Effector memory CD8-positive, alpha-beta T cell (primary cell): ENCODE data around the gene PTH1R.

ENCODE experiments used
- ATAC-seq: fragments of 150-1000 bp; cut with Tn5 transposase; replicated peaks from 2 replicates; pipeline ENCODE4 v1.10.0; 2021; ENCODE audit warnings: mild to moderate bottlenecking, moderate library complexity
- DNase-seq, 3 experiments: peaks; one replicate each; pipeline ENCODE4 v3.0.0; 2021
- H3K27ac Mint-ChIP-seq, 2 donors: one replicate each; pipeline ENCODE4 v1.8.0; 2022; ENCODE audit warnings: mild to moderate bottlenecking in 2 of 2, mixed read lengths in 2 of 2, moderate library complexity in 2 of 2
- H3K27me3 Mint-ChIP-seq, 2 donors: one replicate each; pipeline ENCODE4 v1.8.0; 2022; ENCODE audit warnings: mixed read lengths in 2 of 2
- H3K36me3 Mint-ChIP-seq: one replicate; pipeline ENCODE4 v1.8.0; 2022; ENCODE audit warnings: mild to moderate bottlenecking, moderate library complexity, mixed read lengths; ENCODE audit not compliant: insufficient read depth
- H3K4me1 Mint-ChIP-seq, 2 donors: one replicate each; pipeline ENCODE4 v1.8.0; 2022; ENCODE audit warnings: low read depth in 2 of 2, mixed read lengths in 2 of 2
- H3K4me3 Mint-ChIP-seq, 2 donors: one replicate each; pipeline ENCODE4 v1.8.0; 2022; ENCODE audit warnings: mild to moderate bottlenecking in 2 of 2, mixed read lengths in 2 of 2, moderate library complexity in 2 of 2
- H3K9me3 Mint-ChIP-seq, 2 donors: one replicate each; pipeline ENCODE4 v1.8.0; 2022; ENCODE audit warnings: mixed read lengths in 2 of 2

PTH1R gene

GRCh38 chr3:46863261-46863782, 14.2 kb upstream of the PTH1R start, which contains the start of gene MYL3:
TSS of gene MYL3 (minus strand) at chr3:46863444. CDS start at chr3:46863390, 54 bp downstream.
- H3K27me3 Mint-ChIP-seq = peaks cover 0 to 11% of the 10 kb centered on the region in 2 donors
- ATAC-seq = no peak
- DNase-seq = no peak
- no peaks in the 10 kb centered on the region for H3K36me3 Mint-ChIP-seq
- H3K4me3 Mint-ChIP-seq = no peak within 1 kb of the TSS
- no peaks in the 10 kb centered on the region for H3K9me3 Mint-ChIP-seq
- H3K4me1 Mint-ChIP-seq = no peaks in the 10 kb centered on the region
- no peak within 1 kb of the TSS for H3K27ac Mint-ChIP-seq

- H3K36me3 Mint-ChIP-seq = no peaks in the 10 kb centered on the region
- no peak overlapping the region for H3K27ac Mint-ChIP-seq
- DNase-seq (no peak), ATAC-seq (no peak)
- H3K4me1 Mint-ChIP-seq = no peaks in the 10 kb centered on the region
- H3K27me3 Mint-ChIP-seq = peaks cover 0 to 12% of the 10 kb centered on the region in 2 donors
- no peaks in the 10 kb centered on the region for H3K9me3 Mint-ChIP-seq
- no peak overlapping the region for H3K4me3 Mint-ChIP-seq
Observed at GRCh38 chr3:46864061-46864881, 13.2 kb upstream of the PTH1R start.

- Mint-ChIP-seq H3K9me3 (no peaks in the 10 kb centered on the region), H3K4me3 (no peak overlapping the region), H3K4me1 (no peaks in the 10 kb centered on the region), H3K36me3 (no peaks in the 10 kb centered on the region), H3K27ac (no peak overlapping the region), H3K27me3 (peaks cover 0 to 20% of the 10 kb centered on the region in 2 donors)
- ATAC-seq (no peak), DNase-seq (no peak)
Observed at GRCh38 chr3:46865031-46865507, 12.5 kb upstream of the PTH1R start.

- no peak overlapping the region for H3K4me3 Mint-ChIP-seq
- DNase-seq (no peak), ATAC-seq (no peak)
- H3K4me1 Mint-ChIP-seq = no peaks in the 10 kb centered on the region
- H3K36me3 Mint-ChIP-seq = no peaks in the 10 kb centered on the region
- no peak overlapping the region for H3K27ac Mint-ChIP-seq
- peaks cover 2 to 25% of the 10 kb centered on the region in 2 donors for H3K27me3 Mint-ChIP-seq
- no peaks in the 10 kb centered on the region for H3K9me3 Mint-ChIP-seq
Observed at GRCh38 chr3:46865546-46865945, 12.0 kb upstream of the PTH1R start.

- Mint-ChIP-seq H3K27ac (no peak overlapping the region), H3K27me3 (peaks cover 8 to 31% of the 10 kb centered on the region in 2 donors), H3K36me3 (no peaks in the 10 kb centered on the region), H3K9me3 (no peaks in the 10 kb centered on the region), H3K4me3 (no peak overlapping the region), H3K4me1 (no peaks in the 10 kb centered on the region)
- ATAC-seq = no peak
- DNase-seq = no peak
Observed at GRCh38 chr3:46866032-46866595, 11.4 kb upstream of the PTH1R start.

GRCh38 chr3:46866720-46867549, 10.6 kb upstream of the PTH1R start:
- no peak overlapping the region for H3K27ac Mint-ChIP-seq
- no peaks in the 10 kb centered on the region for H3K36me3 Mint-ChIP-seq
- H3K4me3 Mint-ChIP-seq = no peak overlapping the region
- H3K27me3 Mint-ChIP-seq = peaks cover 8 to 39% of the 10 kb centered on the region in 2 donors
- DNase-seq = peak; percentile 80 to 87 (median 81)
- no peaks in the 10 kb centered on the region for H3K9me3 Mint-ChIP-seq
- ATAC-seq = peak; percentile 75
- H3K4me1 Mint-ChIP-seq = no peaks in the 10 kb centered on the region

- no peak overlapping the region for H3K4me3 Mint-ChIP-seq
- H3K4me1 Mint-ChIP-seq = no peaks in the 10 kb centered on the region
- ATAC-seq (no peak), DNase-seq (no peak)
- H3K27me3 Mint-ChIP-seq = peaks cover 8 to 40% of the 10 kb centered on the region in 2 donors
- no peak overlapping the region for H3K27ac Mint-ChIP-seq
- no peaks in the 10 kb centered on the region for H3K9me3 Mint-ChIP-seq
- no peaks in the 10 kb centered on the region for H3K36me3 Mint-ChIP-seq
Observed at GRCh38 chr3:46867550-46867898, 10.0 kb upstream of the PTH1R start.

- no peaks in the 10 kb centered on the region for H3K36me3 Mint-ChIP-seq
- H3K9me3 Mint-ChIP-seq = no peaks in the 10 kb centered on the region
- no peak for ATAC-seq
- no peaks in the 10 kb centered on the region for H3K4me1 Mint-ChIP-seq
- no peak overlapping the region for H3K27ac Mint-ChIP-seq
- DNase-seq = no peak
- H3K27me3 Mint-ChIP-seq = peaks cover 8 to 47% of the 10 kb centered on the region in 2 donors
- no peak overlapping the region for H3K4me3 Mint-ChIP-seq
Observed at GRCh38 chr3:46868287-46868686, 9.2 kb upstream of the PTH1R start.

GRCh38 chr3:46868948-46869347, 8.6 kb upstream of the PTH1R start:
- H3K27ac Mint-ChIP-seq = peak overlapping the region in 1 of 2 donors; percentile 7
- no peaks in the 10 kb centered on the region for H3K36me3 Mint-ChIP-seq
- no peaks in the 10 kb centered on the region for H3K9me3 Mint-ChIP-seq
- peaks cover 10 to 54% of the 10 kb centered on the region in 2 donors for H3K27me3 Mint-ChIP-seq
- no peak for DNase-seq
- no peak overlapping the region for H3K4me3 Mint-ChIP-seq
- H3K4me1 Mint-ChIP-seq = no peaks in the 10 kb centered on the region
- ATAC-seq = no peak

- peak overlapping the region in 1 of 2 donors; percentile 7 for H3K27ac Mint-ChIP-seq
- no peak for DNase-seq
- H3K9me3 Mint-ChIP-seq = no peaks in the 10 kb centered on the region
- H3K36me3 Mint-ChIP-seq = no peaks in the 10 kb centered on the region
- ATAC-seq = no peak
- peaks cover 15 to 57% of the 10 kb centered on the region in 2 donors for H3K27me3 Mint-ChIP-seq
- H3K4me1 Mint-ChIP-seq = no peaks in the 10 kb centered on the region
- no peak overlapping the region for H3K4me3 Mint-ChIP-seq
Observed at GRCh38 chr3:46869440-46869839, 8.1 kb upstream of the PTH1R start.

- no peaks in the 10 kb centered on the region for H3K4me1 Mint-ChIP-seq
- H3K36me3 Mint-ChIP-seq = no peaks in the 10 kb centered on the region
- H3K27me3 Mint-ChIP-seq = peaks cover 16 to 57% of the 10 kb centered on the region in 2 donors
- no peak for DNase-seq
- ATAC-seq = no peak
- no peaks in the 10 kb centered on the region for H3K9me3 Mint-ChIP-seq
- no peak overlapping the region for H3K27ac Mint-ChIP-seq
- H3K4me3 Mint-ChIP-seq = no peak overlapping the region
Observed at GRCh38 chr3:46870651-46871050, 6.9 kb upstream of the PTH1R start.

- Mint-ChIP-seq H3K4me3 (no peak overlapping the region), H3K9me3 (no peaks in the 10 kb centered on the region), H3K27me3 (peaks cover 16 to 57% of the 10 kb centered on the region in 2 donors), H3K36me3 (no peaks in the 10 kb centered on the region), H3K27ac (no peak overlapping the region), H3K4me1 (no peaks in the 10 kb centered on the region)
- no peak for ATAC-seq
- DNase-seq = no peak
Observed at GRCh38 chr3:46871222-46871621, 6.3 kb upstream of the PTH1R start.

GRCh38 chr3:46873521-46873920, 4.0 kb upstream of the PTH1R start:
- Mint-ChIP-seq H3K9me3 (no peaks in the 10 kb centered on the region), H3K4me1 (no peaks in the 10 kb centered on the region), H3K4me3 (no peak overlapping the region), H3K27me3 (peaks cover 16 to 59% of the 10 kb centered on the region in 2 donors), H3K27ac (no peak overlapping the region), H3K36me3 (no peaks in the 10 kb centered on the region)
- DNase-seq = no peak
- no peak for ATAC-seq
